HG03432 (cell line): Measurements from ENCODE around the gene SUPT20H.
A peak's percentile ranks its signal among the peaks of the same experiment; 100 is the strongest.

Experiments used
- ATAC-seq: cut with Tn5 transposase; IDR thresholded peaks from one replicate; pipeline ENCODE4 v1.9.1; 2021; ENCODE audit warnings: mild to moderate bottlenecking, moderate library complexity; ENCODE audit not compliant: unreplicated experiment

Gene SUPT20H

DNA sequence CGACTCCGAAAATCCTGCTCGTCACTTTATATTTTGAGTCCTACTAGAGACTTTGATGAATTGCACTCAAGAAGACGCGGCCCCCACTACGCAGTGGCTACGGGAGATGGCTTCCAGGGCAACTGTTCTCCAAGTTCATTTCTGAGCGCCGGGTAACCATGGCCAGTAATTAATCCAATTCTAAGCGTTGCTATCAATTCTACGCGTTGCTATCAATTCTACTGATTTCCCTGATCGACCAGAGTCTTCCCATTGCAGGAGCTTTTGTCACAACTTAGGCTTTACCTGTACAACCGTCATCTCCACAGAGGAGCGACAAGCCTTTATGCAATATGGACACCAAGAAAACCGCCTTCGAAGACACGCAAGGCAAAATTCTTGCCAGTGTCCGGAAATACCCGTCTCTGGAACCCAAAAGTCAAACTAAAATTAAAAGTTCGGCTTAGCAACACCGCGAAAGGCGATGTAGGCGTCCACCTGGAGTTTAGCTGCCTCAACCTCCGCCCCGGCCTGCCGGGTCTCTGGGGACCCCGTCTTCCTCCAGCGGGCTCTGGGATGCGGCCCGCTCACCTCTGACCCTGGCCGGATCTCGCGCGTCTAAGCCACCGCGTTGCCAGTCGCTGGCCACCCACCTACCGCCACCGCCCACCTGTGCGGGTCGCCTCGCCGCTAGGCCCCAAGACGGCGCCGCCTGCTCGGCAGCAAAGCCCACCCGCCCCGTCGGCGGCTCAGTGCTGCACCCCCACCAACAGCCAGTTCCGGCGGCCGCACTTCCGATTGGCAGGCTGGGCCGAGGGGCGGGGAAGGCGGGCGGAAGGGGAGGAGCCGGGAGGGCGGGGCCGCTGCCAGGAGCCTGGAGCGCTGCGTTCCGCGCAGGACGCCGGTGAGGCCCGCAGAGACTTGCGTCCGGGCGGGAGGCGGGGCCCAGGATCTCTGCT lies at the start of gene SUPT20H:
TSS of gene SUPT20H (minus strand) at position 779 of the 938 bp plus-strand sequence. CDS start 8,198 bp downstream, outside the sequence.
- ATAC-seq, result peak; percentile 98

DNA sequence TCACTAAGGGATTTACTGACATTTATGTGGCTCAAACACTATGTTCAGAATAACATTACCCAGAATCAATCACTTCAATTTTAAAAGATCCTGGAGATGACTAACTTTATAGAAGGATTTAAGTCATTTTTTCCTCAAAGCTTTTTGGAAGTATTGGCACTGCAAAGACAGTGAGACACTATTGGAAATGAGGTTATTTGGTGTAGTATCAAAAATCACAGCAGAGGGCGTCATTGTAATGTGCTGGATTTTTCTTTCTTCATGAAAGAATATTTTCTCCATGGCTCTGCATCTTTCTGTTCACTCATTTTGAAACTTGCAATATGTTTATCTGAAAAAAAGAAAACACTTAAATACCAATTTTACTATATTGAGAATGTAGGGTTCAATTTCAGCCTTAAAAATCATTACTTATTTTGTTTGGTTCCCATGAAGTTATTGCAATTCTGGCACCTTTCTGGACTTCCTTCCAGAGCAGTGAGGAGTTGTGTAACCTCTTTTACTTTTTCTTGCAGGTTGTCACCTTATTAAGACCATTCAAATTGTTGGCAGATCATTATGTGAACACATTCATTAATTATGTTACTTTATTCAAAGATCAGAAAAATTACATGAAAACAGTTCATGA lies 49.7 kb upstream of the SUPT20H start:
- ATAC-seq, result no peak

- no peak for ATAC-seq
These were observed 48.4 kb upstream of the SUPT20H start for GRCh38 chr13:37107868-37108267.

DNA sequence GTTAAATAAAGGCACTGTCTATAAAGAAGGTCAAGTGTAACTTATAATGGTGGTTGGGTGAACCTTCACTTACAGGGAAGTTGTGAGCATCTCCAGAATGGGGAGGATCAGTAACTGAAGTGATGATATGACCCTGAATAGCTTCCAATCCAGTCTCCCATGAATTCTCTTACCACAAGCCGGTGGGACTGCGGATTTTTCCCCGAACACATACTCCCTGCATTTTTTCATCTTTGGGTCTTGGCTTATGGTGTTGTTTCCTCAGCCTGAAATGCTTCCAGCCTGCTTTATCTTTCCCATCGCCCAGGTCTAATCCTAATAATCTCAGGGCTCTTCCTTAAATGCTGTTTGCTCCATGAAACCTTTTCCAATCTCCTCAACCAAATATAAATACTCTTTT lies 48.0 kb upstream of the SUPT20H start:
- no peak for ATAC-seq

GRCh38 chr13:37106642-37107041 lies 47.2 kb upstream of the SUPT20H start:
- ATAC-seq, result no peak

DNA sequence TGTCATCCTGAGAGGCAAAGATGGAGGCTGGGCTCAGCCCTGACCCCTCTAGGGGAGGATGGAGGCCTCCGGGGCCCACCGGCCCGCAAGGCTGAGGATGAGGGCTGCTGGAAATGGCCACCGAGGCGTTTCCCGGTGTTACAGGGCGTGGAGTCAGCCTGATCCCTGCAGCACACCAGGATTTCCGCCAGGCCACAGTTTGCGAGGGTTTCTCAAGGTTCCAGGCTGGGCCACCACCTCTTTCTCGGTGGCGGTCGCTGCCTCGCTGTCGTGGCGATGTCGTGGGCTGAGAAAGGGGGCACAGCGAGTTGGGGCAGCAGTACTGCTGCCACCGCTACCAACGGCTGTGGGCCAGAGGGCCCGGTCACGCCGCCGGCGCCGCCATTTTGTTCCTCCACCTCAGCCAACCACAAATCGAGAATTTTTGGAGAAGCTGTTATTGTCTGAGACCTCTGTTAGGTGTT lies 45.8 kb upstream of the SUPT20H start, which contains the start of gene CSNK1A1L:
TSS of gene CSNK1A1L (minus strand) at position 414 of the 464 bp plus-strand sequence. CDS start at position 6, 408 bp downstream.
- no peak for ATAC-seq

DNA sequence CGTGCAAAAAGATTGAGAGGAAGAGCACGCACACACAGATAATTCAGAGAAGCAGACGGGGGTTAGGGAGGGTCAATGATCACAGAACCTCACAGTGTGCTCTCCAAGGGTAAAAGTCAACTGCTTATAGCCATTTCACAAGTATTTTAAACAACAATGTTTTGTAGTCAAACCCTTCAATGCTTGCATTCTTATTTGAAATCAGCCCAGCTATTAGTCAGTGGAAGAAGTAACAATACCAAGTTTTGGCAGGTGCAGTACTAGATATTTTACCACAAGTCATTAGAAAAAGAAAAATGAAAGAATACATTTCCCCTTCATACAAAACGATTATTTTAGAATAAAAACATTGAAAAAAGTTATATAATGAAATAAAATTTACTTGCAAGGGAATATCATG lies 43.4 kb upstream of the SUPT20H start:
- no peak for ATAC-seq

GRCh38 chr13:37101201-37101600 lies 41.7 kb upstream of the SUPT20H start:
- no peak for ATAC-seq

DNA sequence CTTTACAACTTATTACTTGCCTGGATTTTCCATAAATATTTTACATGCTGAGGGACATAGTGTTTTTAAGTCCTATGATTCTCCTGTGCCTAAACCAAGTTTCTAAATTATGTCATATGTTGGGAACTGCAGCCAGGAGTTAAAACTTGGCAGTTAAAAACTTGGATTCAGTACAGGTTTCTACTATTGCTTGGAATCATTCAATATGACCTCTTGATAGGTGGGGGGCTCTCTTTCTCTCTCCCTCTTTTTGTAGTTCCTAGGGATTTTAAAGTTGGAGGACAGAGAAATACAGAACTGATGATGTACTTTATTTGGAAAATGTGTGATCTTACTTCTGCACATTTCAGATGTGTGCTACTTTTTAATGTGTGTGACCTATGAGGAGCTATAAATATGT lies 41.2 kb upstream of the SUPT20H start:
- ATAC-seq, result no peak

DNA sequence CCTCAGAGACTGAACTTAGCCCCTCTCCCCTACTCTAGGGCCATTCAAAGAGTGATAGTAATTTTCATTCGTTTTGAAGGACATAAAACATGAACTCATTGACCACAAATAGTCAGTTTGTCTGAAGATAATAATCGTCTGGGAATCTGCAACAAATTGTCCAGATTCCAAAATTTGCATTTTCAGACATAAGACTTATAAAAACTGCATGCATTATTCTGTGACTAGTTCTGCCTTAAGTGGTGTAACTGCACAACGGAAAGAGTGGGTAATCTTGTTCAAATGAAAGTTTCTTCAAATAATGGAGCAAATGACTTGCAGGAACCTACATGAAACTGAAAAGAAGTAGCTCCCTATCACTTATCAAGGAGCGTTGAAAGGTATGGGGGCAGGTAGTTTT lies 37.6 kb upstream of the SUPT20H start:
- ATAC-seq, result no peak

DNA sequence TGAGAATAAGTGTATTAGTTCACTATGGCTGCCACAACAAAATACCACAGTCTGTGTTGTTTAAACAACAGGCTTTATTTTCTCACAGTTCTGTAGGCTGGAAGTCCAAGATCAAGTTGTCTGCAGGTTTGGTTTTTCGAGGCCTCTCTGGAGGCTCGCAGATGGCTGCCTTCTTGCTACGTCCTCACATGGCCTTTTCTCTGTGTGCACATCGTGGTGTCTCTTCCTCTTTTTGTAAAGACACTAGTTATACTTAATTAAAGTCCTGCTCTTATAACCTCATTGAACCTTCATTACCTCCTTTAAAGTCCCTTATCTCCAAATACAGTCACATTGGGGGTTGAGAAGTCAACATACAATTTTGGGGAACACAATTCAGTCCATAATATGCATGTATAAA lies 35.4 kb upstream of the SUPT20H start:
- no peak for ATAC-seq

- ATAC-seq, result no peak
These were observed 34.6 kb upstream of the SUPT20H start for GRCh38 chr13:37094099-37094498.

DNA sequence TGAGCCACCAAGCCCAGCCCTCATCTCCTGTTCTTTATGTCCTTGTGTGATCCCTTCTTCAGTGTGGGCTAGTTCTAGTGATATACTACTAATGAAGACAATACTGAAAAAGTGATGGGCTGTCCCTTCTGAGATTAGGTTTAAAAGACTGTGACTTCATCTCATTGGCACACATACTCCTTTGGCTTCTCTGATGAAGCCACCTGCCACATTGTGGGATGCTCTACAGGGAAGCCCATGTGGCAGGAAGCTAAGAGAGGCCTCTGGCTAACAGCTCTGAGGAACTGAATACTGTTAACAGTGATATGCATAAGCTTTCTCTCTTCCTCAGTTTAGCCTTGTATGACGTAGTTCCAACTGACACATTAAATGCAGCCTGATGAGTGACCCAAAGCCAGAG lies 32.3 kb upstream of the SUPT20H start:
- no peak for ATAC-seq

DNA sequence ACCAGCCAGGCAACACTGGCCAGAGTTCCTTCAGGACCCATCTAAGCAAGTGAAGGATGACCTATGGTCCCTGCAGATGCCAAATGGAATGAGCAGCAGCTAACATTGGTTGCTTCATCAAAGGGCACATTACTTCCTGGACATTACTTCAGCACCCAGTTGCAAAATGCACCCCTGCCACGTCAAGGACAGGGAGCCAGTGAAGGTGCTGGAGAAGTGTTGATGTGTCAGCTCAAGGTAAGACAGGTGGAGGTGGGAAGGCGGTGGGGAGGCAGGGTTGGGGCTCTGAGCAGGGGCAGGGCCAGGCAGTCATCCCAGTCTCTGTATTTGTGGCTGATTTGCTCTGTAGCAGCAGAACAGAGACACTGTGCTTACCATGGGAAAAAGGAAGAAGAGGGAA lies 31.4 kb upstream of the SUPT20H start:
- no peak for ATAC-seq

DNA sequence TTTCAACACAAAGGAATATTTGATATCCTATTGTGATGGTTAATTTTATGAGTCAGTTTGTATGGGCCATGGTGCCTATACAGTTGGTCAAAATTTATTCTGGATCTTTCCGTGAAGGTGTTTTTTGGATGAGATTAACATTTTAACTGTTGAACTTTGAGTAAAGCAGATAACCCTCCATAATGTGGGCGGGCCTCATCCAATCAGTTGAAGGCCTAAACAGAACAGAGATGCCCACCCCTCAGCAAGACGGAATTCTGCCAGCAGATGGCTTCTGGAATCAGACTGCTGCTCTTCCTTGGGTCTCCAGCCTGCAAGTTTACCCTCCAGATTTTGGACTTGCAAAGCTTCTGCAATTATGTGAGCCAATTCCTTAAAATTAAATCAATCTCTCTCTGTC lies 30.0 kb upstream of the SUPT20H start:
- ATAC-seq, result no peak

DNA sequence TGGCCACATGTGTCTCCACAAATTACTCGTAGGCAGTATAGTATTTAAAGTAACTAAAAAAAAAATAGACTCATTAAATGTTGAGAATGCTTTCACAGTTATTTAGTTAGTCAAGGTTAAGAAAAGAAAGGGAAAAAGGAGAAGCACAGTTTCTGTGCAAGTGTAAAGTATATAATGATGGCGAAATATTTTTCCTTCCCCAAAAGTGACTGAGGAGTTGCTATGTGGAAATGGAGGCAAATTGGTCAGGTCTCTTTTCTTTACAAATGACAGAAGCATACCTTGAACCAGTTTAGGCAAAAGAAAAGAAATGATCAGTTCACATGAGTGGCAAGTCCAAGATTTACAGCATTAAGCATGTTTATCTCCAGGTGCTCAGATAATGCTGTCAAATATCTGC lies 28.0 kb upstream of the SUPT20H start:
- no peak for ATAC-seq

DNA sequence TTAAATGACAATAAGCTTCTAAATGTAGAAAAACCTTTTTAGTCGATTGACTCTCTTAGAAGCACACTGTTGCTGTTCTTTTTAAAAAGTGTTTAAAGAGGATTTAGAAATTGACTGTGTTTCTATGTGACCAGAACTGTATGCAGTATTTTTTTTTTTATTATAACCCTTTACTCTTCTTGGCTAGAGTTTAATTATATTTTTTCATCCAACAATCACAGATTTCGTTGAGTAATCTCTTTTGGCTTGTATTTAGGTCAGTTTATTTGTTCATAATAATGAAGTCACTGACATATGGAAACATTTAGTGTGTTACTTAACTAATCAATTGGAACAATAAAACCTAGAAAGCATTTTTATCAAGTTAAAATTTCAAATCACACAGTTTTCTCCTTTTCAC lies 26.1 kb upstream of the SUPT20H start:
- ATAC-seq, result no peak

GRCh38 chr13:37076818-37077217 lies 17.3 kb upstream of the SUPT20H start:
- no peak for ATAC-seq

DNA sequence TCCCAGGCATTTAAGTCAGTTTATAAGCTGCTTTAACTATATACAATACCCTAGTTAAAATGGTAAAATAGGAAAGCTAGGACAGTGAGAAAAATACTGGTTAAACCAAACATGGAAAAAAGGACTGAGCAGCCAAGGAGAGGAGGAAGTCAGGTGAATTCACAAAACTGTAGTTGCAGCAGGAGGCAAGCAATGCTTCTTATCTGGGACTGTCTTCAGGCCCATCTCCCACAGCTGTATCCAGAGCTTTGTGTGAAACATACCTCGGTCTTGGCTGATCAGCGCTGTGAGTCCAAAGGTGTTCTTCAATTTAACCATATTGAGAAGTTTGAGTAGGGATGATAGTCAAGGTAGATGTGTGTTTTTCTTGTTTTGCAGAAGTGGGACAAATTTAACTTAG lies 15.7 kb upstream of the SUPT20H start:
- no peak for ATAC-seq

- peak; percentile 55 for ATAC-seq
These were observed 15.2 kb upstream of the SUPT20H start for GRCh38 chr13:37074703-37075102.

DNA sequence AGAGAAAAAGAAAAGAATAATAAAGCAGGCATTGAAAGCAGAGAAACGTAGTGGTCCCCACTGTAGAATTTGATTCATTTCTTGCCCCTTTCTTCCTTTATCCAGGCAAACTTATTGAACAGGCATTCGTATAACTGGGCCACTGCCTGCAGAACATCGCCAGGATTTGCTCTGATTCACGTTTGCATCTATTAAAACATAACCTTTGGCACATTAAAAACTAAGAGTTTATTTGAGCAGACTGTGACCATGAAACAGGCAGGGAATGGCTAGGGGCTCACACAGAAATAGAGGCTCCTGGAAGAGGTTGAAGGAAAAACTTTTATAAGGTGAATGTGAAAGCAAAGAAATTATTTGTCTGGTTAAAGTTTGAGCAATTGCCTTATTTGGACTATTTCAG lies 12.5 kb upstream of the SUPT20H start:
- no peak for ATAC-seq

GRCh38 chr13:37070956-37071355 lies 11.5 kb upstream of the SUPT20H start:
- no peak for ATAC-seq
